ENCODE results near the gene PHYHD1. TPM values are rescaled to one million over a fixed set of nuclear protein-coding genes. Genes with fewer than 3 reads are reported as not detected.

The PHYHD1 gene
- total and polyA plus RNA-seq, 2 of the 4 experiments (the other 2 are of a cell fraction) = 2.2 to 8.4 TPM

DNA sequence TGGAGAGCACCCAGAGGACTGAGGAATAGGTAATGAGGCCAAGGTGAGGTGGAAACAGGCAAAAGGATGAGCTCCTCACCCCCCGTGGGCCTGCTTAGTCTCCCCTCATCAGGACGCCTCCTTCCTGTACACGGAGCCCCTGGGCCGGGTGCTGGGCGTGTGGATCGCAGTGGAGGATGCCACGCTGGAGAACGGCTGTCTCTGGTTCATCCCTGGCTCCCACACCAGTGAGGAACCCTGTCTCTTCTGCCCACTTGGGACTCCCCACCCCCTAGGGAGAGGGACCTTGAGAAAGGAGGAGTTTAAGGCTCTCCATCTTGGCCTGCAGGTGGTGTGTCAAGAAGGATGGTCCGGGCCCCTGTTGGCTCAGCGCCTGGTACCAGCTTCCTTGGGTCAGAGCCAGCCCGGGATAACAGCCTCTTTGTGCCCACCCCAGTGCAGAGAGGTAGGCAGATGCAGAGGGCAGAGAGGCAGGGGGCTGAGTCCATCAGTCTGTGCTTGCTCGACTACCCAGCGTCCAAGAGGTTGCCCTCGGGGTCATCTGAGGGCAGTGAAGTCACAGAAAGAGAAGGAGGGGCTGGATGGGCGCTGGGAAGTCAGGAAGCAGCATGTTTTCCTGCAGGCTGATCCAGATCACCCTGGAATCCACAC is 19.6 kb downstream of the PHYHD1 start:
- Histone ChIP-seq H4K8ac (ENCODE audit: low read depth in 2 of 2, low read length in 2 of 2) (no peak overlapping the region), H3K9ac (ENCODE audit: low read depth, low read length) (no peak overlapping the region), H3K23ac (ENCODE audit: low read depth, low read length) (no peak overlapping the region), H4K91ac (ENCODE audit: insufficient read depth, low read depth, low read length) (no peak overlapping the region), H3K9me3 (ENCODE audit: control insufficient read depth, insufficient read depth, low read length) (no peaks in the 10 kb centered on the region), H2BK5ac (ENCODE audit: low read depth, low read length, poor library complexity, severe bottlenecking) (no peak overlapping the region), H2AFZ (replicated peaks; ENCODE audit: low read length, poor library complexity) (no peak overlapping the region), H3K56ac (ENCODE audit: extremely low read depth, insufficient read depth, low read length) (no peak overlapping the region), H2BK120ac (ENCODE audit: low read depth, low read length) (no peak overlapping the region), H3K27ac (ENCODE audit: insufficient read depth, low read length) (no peak overlapping the region), H3K4me3 (ENCODE audit: insufficient read depth, low read depth, low read length) (no peak overlapping the region), H4K5ac (ENCODE audit: low read depth, low read length) (no peak overlapping the region), H3K27me3 (ENCODE audit: control insufficient read depth, insufficient read depth, low read length) (no peaks in the 10 kb centered on the region), H3K79me1 (ENCODE audit: low read depth in 1 of 2, low read length in 2 of 2) (peaks cover 5 to 8% of the 10 kb centered on the region in 2 experiments; a peak in 3 of 4 replicates), H2AK5ac (ENCODE audit: low read depth, low read length) (no peak overlapping the region), H3K9me1 (ENCODE audit: insufficient read depth, low read length) (0 out of 2 replicates have a peak, but pooled peaks cover under 1% of the 10 kb centered on the region), H3K18ac (ENCODE audit: low read depth, low read length) (no peak overlapping the region), H2BK15ac (ENCODE audit: low read depth, low read length) (no peak overlapping the region), H3K36me3 (ENCODE audit: control insufficient read depth, insufficient read depth, low read length) (peaks cover 3% of the 10 kb centered on the region), H3K4me1 (ENCODE audit: control insufficient read depth, insufficient read depth, low read length) (no peaks in the 10 kb centered on the region), H2BK20ac (ENCODE audit: low read depth, low read length) (no peak overlapping the region), H3K4me2 (ENCODE audit: low read depth, low read length) (no peak overlapping the region), H4K20me1 (ENCODE audit: insufficient read depth, low read length) (no peaks in the 10 kb centered on the region), H3K4ac (ENCODE audit: low read depth, low read length) (no peak overlapping the region), H2AK9ac (replicated peaks; ENCODE audit: low read depth, low read length, poor library complexity) (no peak overlapping the region), H3K14ac (replicated peaks; ENCODE audit: low read depth, low read length) (no peak overlapping the region)
- no peak for DNase-seq
- ATAC-seq (ENCODE audit: low read depth) = no peak
- no TSS peak for BruUV-seq (replicated peaks)
- CTCF ChIA-PET = no interaction called here
- no peak for TF ChIP-seq MAZ (IDR thresholded peaks at IDR 0.05; ENCODE audit: borderline replicate concordance, low read depth, low read length)
- intact Hi-C loops (cut with micrococcal nuclease) = no loop called here
- dilution Hi-C loops (cut with HindIII; ENCODE audit: low sequenced_read_pairs, unreplicated experiment) = no loop called here
- WGBS, 2 experiments (ENCODE audit: extremely low coverage in 2 of 2, insufficient read length in 1 of 2) = 92% methylated on average over 4 of the region's 15 CpGs; no CpG with 5 or more reads in 1 of the 2 experiments
- in situ Hi-C loops (cut with MboI; ENCODE audit: low sequenced_read_pairs) = no loop called here
- POLR2A ChIA-PET (ENCODE audit: unreplicated experiment) = no interaction called here
